K562 (cell line): Measurements from ENCODE around the gene APOM. TPM values are rescaled to one million over a fixed set of nuclear protein-coding genes. Genes with fewer than 3 reads are reported as not detected.
A peak's percentile ranks its signal among the peaks of the same experiment; 100 is the strongest.

Experiments
- CREB3L1 ChIP-seq: fragments of 450-650 bp; IDR thresholded peaks from 2 replicates; pipeline ENCODE4 v1.6.1; 2014; ENCODE audit warnings: low read depth, mild to moderate bottlenecking, moderate library complexity, borderline replicate concordance
- E2F3 ChIP-seq: fragments of 250-450 bp; sonication (Bioruptor Pico); IDR thresholded peaks from 2 replicates; pipeline ENCODE4 v1.4.0; 2020; ENCODE audit warnings: mild to moderate bottlenecking
- FOXK2 ChIP-seq, 2 experiments: fragments of 450-650 bp; IDR thresholded peaks in 1 of 2; conservative IDR thresholded peaks in 1 of 2; 2 replicates each; pipeline ENCODE4 v1.6.1; 2016; ENCODE audit warnings: low read depth in 2 of 2, mild to moderate bottlenecking in 1 of 2
- PRDM10 ChIP-seq: fragments of 450-650 bp; IDR thresholded peaks from 2 replicates; pipeline ENCODE4 v1.6.1; 2018; ENCODE audit not compliant: partially characterized antibody
- THAP7 ChIP-seq: fragments of 250-450 bp; sonication (Bioruptor Pico); IDR thresholded peaks from 2 replicates; pipeline ENCODE4 v1.5.0; 2021
- ZNF133 ChIP-seq: fragments of 250-450 bp; sonication (Bioruptor Pico); IDR thresholded peaks from 2 replicates; pipeline ENCODE4 v1.4.0; 2020; ENCODE audit warnings: mild to moderate bottlenecking
- ZNF395 ChIP-seq: fragments of 200-800 bp; sonication (Bioruptor generic); IDR thresholded peaks from 2 replicates; pipeline ENCODE4 v1.6.1; 2017; ENCODE audit warnings: missing genetic modification characterization, missing compliant biosample characterization
- ZNF589 ChIP-seq: fragments of 200-800 bp; sonication (Bioruptor generic); IDR thresholded peaks from 2 replicates; pipeline ENCODE4 v1.6.1; 2016; ENCODE audit warnings: low read depth, missing genetic modification characterization, missing compliant biosample characterization
- ZNF717 ChIP-seq: fragments of 250-450 bp; sonication (Bioruptor Pico); IDR thresholded peaks from 2 replicates; pipeline ENCODE4 v1.5.0; 2021
- polyA plus RNA-seq, 8 experiments: library from polyadenylated mRNA; depleted of rRNA in 4 of 8; stranded (reverse) in 5 of 8; unstranded in 3 of 8; fragments of >200 nt; fragmentation: Nextera tagmentation in 2 of 8; fragmentation: Illumina TruSeq in 1 of 8; extraction: Ambion mirVana in 2 of 8; extraction: Trizol in 1 of 8; gene quantifications; 2 replicates each; pipeline versions ENCODE4 v1.2.1 to v1.2.3, GENCODE V29; 2011 to 2014; ENCODE audit warnings: inconsistent platforms in 1 of 8, missing spikeins in 1 of 8
- total RNA-seq, 7 experiments: library from RNA; depleted of rRNA in 6 of 7; stranded (reverse); fragments of >200 nt in 6 of 7; fragmentation: Illumina TruSeq in 2 of 7; extraction: Trizol in 2 of 7; gene quantifications; 2 replicates each; pipeline versions ENCODE4 v1.2.1 to v1.2.3, GENCODE V29; 2011 to 2021; ENCODE audit warnings: low replicate concordance in 1 of 7

Gene APOM
- total and polyA plus RNA-seq, 9 of the 15 experiments (the other 6 are each of a cell fraction or from before 2014, with no cell fraction given) = 5.7 to 24.3 (median 10.4) TPM

- TF ChIP-seq CREB3L1 (no peak; the same call in 1 of the 2 replicates), ZNF395 (no peak), E2F3 (no peak), PRDM10 (no peak), THAP7 (no peak), ZNF717 (peak; percentile 53; the same call in 1 of the 2 replicates), FOXK2 (conservative IDR thresholded peaks at IDR 0.05 in 1 of 2, IDR thresholded peaks at IDR 0.05 in 1 of 2; ENCODE audit: low read depth in 2 of 2) (no peak), ZNF133 (CRISPR knock-in tag) (no peak), ZNF589 (CRISPR knock-in tag) (no peak)
These were observed 4.1 kb downstream of the APOM start (continued) for GRCh38 chr6:31659649-31660380.
